Activated T-helper 17 cell treated with anti-CD3 and anti-CD28 coated beads, Interleukin-2, amount 50 U/mL, for 72 hours (primary cell): ENCODE data around the gene DIPK1B. TPM values are rescaled to one million over a fixed set of nuclear protein-coding genes. Genes with fewer than 3 reads are reported as not detected.
A peak's percentile ranks its signal among the peaks of the same experiment; 100 is the strongest.

Source experiments
- ATAC-seq: fragments of 150-1000 bp; cut with Tn5 transposase; replicated peaks from 2 replicates; pipeline ENCODE4 v1.10.0; 2021; ENCODE audit warnings: mild to moderate bottlenecking, moderate library complexity
- H3K27ac Mint-ChIP-seq: one replicate; pipeline ENCODE4 v1.8.0; 2022; ENCODE audit warnings: mixed read lengths
- H3K27me3 Mint-ChIP-seq: one replicate; pipeline ENCODE4 v1.8.0; 2022; ENCODE audit warnings: mixed read lengths
- H3K36me3 Mint-ChIP-seq: one replicate; pipeline ENCODE4 v1.8.0; 2022; ENCODE audit warnings: low read depth, mild to moderate bottlenecking, mixed read lengths
- H3K4me1 Mint-ChIP-seq: one replicate; pipeline ENCODE4 v1.8.0; 2022; ENCODE audit warnings: mixed read lengths
- H3K4me3 Mint-ChIP-seq: one replicate; pipeline ENCODE4 v1.8.0; 2022; ENCODE audit warnings: mild to moderate bottlenecking, mixed read lengths
- H3K9me3 Mint-ChIP-seq: one replicate; pipeline ENCODE4 v1.8.0; 2022; ENCODE audit warnings: mixed read lengths
- total RNA-seq, 2 donors: library from RNA; stranded (reverse); gene quantifications; one replicate each; pipeline ENCODE4 v1.2.3, GENCODE V29; 2022

Gene DIPK1B
- total RNA-seq, 2 donors from 2014 or later, result not detected

DNA sequence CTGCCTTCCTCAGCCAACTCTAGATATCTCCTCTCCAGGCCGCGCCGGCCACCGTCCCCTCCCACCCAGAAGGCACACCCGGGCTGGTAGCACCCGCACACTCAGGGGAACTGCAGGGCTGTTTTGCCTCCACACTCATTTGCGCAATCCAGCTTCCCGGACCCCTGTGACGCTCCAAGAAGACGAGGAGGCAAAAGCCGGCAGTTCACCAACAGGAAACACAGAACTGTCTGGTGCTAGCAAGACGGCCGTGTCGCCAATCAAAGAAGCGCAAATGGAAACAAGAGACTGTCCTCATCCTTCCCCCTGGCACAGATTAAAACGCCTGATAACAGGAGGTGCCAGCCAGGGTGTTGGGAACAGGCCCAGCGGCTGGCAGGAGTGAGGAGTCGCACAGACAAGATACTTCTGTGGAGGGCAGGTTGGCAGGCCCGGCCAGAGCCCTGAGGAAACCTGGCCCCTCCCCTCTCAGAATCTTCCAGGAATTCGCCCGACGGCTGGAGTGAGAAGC is 32.9 kb upstream of the DIPK1B start:
- no peak overlapping the region for H3K4me3 Mint-ChIP-seq
- no peaks in the 10 kb centered on the region for H3K4me1 Mint-ChIP-seq
- H3K9me3 Mint-ChIP-seq, result no peaks in the 10 kb centered on the region
- H3K27me3 Mint-ChIP-seq, result no peaks in the 10 kb centered on the region
- no peak overlapping the region for H3K27ac Mint-ChIP-seq
- ATAC-seq, result no peak
- H3K36me3 Mint-ChIP-seq, result no peaks in the 10 kb centered on the region

DNA sequence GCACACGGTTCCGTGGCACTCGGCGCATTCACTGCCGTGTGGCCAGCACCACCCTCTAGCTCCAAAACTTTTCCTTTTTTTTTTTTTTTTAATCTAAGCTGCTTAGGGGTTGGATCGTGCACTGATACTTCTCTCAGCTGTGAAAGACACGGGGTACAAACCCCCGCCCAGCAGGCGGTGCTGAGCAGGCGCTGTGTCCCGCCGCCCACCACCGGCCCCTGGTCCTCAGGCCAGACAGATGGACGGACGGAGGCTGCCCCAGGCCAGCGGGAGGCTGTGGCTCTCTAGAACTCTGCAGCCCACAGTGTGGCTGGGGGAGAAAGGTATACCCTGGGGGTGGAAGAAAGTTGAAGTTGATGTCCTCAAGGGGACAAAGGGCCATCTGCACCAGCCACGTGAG is 31.3 kb upstream of the DIPK1B start:
- no peak overlapping the region for H3K27ac Mint-ChIP-seq
- no peak for ATAC-seq
- no peaks in the 10 kb centered on the region for H3K27me3 Mint-ChIP-seq
- no peaks in the 10 kb centered on the region for H3K36me3 Mint-ChIP-seq
- no peaks in the 10 kb centered on the region for H3K9me3 Mint-ChIP-seq
- no peak overlapping the region for H3K4me3 Mint-ChIP-seq
- no peaks in the 10 kb centered on the region for H3K4me1 Mint-ChIP-seq

DNA sequence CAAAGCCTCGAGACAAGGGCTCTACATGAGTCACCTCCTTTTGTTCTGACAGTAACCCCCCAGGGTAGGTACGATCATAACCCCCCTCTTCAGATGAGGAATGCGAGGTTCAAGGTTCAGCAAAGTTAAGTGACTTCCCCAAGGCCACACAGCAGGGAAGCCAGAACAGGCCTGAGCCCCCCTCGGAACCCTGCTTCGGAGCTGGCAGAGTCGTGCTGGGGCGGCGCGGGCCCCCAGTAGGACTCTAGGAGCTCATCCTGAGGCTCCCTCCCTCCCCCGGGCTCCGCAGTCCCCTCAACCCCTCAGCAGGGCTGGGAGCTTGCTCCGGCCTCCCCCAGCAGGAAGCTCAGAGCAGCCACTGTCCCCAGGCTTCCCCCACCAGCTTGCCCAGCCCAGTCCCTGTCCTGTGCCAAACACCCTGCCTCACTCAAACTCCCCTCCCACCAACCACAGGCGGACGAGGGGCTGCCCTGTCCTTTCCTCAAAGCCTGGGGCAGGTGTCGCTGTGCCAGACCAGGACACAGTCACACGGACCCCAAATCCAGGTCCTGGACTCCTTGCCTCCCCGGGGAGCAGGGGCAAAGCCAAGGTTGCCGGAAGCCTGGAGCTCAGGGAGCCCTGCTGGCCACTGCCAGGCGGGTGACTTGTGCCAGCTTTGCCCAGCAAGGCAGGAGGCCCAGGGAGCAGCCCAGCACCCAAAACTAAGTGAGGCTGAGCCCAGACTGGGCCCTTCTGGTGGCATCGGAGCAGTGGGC is 30.2 kb upstream of the DIPK1B start:
- Mint-ChIP-seq H3K4me1 (no peaks in the 10 kb centered on the region), H3K36me3 (no peaks in the 10 kb centered on the region), H3K9me3 (no peaks in the 10 kb centered on the region), H3K27ac (no peak overlapping the region), H3K4me3 (no peak overlapping the region), H3K27me3 (no peaks in the 10 kb centered on the region)
- no peak for ATAC-seq

DNA sequence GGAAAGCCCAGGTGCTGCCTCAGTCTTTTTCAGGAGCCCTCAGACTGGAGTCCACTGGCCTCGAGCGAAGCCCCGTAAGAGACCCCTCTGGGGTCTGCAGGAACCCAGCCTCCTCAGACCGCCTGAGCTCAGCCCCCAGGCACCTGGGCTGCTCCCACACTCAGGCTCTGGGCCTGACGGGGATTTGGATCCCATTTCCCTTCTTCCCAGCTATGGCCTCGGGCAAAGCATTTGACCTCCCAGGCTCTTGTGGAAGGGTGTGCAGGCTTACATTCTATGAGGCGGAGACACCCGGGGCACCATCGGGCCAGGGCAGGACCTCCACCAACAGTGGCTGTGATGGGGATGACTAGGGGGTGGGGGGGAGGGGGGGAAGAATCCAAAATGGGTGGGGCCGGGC is 29.7 kb upstream of the DIPK1B start:
- Mint-ChIP-seq H3K27me3 (no peaks in the 10 kb centered on the region), H3K9me3 (no peaks in the 10 kb centered on the region), H3K36me3 (no peaks in the 10 kb centered on the region), H3K4me3 (no peak overlapping the region), H3K4me1 (no peaks in the 10 kb centered on the region), H3K27ac (no peak overlapping the region)
- no peak for ATAC-seq

DNA sequence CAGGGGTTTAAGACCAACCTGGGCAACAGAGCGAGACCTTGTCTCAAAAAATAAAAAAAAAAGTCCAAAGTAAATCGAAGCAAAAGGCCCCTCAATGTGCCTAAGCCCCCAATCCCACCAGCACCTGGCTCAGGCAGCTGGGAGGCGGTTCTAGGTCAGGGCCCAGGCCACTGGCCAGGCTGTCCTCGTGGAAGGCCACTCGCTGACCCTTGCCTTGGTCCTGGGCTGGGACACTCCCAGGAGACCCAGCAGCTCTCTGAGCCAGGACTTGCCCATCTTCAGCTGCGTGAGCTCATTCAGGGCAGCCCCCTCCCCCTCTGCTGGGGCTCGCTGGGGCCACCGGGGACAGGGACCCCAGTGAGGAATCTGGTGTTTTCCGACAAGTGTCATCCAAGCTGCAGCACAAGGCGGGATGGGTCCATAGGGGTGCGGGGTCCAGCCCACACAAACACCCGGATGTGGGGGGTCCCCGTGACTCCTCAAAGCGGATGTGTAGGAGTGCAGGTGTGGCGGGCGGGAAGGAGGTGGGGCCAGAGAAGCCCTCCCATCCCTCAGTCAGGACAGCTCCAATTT is 29.1 kb upstream of the DIPK1B start:
- H3K9me3 Mint-ChIP-seq, result no peaks in the 10 kb centered on the region
- H3K36me3 Mint-ChIP-seq, result no peaks in the 10 kb centered on the region
- ATAC-seq, result no peak
- H3K4me3 Mint-ChIP-seq, result no peak overlapping the region
- no peaks in the 10 kb centered on the region for H3K27me3 Mint-ChIP-seq
- H3K27ac Mint-ChIP-seq, result no peak overlapping the region
- no peaks in the 10 kb centered on the region for H3K4me1 Mint-ChIP-seq

DNA sequence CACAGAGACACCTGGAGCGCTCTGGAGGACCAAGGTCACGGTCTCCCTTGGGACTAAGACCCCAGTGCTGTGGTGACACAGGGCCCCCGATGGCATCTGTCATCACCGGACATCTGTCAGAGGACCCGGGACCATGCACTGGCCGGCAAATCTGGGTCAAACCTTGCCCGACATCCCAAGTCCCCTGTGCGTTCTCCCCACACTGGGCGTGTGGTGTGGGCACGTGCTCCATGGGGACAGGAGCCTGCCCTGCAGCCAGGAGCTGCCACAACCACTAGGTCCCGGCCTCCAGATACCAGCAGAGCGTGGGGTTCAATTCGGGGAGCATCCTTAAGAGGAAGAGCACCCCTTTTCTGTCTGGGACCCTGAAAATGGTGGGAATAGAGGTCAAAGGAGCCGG is 28.6 kb upstream of the DIPK1B start:
- no peaks in the 10 kb centered on the region for H3K9me3 Mint-ChIP-seq
- H3K36me3 Mint-ChIP-seq, result no peaks in the 10 kb centered on the region
- no peak overlapping the region for H3K4me3 Mint-ChIP-seq
- ATAC-seq, result no peak
- no peaks in the 10 kb centered on the region for H3K4me1 Mint-ChIP-seq
- no peaks in the 10 kb centered on the region for H3K27me3 Mint-ChIP-seq
- no peak overlapping the region for H3K27ac Mint-ChIP-seq

DNA sequence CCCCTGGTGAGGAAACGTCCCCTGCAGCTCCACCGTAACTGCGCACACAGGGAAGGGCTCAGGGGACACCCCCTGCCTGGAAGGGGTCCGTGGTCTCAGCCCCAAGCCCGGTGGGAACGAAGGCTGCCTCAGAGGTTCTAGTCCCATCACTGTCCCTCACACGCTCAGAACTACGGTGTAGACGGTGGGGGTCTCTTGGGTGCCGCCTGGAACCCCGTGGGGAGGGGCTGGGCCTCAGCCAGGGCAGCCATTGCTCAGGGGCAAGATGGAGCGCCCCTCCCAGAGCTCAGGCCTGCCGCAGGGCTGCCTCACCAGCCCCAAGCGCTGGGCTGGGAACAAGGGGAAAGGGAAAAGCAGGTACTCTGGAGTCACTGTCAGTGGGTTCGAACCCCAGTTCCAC is 28.0 kb upstream of the DIPK1B start:
- Mint-ChIP-seq H3K27ac (no peak overlapping the region), H3K27me3 (no peaks in the 10 kb centered on the region), H3K4me1 (no peaks in the 10 kb centered on the region), H3K9me3 (no peaks in the 10 kb centered on the region), H3K4me3 (no peak overlapping the region), H3K36me3 (no peaks in the 10 kb centered on the region)
- no peak for ATAC-seq

DNA sequence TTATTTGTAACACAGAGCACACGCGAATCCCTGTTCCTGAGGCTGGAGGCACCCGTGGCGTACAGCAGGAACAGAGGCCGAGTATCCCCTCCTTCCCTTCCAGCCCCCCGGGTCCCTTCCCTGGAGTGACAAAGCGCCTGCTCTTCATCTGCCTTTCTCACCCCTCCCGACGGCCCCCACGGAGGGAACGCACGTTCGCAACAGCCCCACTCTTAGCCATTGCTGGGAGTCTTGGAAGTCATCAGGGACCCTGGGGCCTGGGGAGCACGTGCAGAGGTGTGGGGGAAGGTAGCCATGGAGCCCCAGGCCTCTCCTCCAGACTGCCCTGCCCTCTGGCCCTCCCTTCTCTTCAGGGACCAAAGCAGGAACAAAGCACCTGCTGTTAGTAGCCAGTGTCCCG is 27.6 kb upstream of the DIPK1B start:
- H3K27me3 Mint-ChIP-seq, result no peaks in the 10 kb centered on the region
- H3K4me1 Mint-ChIP-seq, result no peaks in the 10 kb centered on the region
- ATAC-seq, result no peak
- no peaks in the 10 kb centered on the region for H3K36me3 Mint-ChIP-seq
- H3K4me3 Mint-ChIP-seq, result no peak overlapping the region
- H3K9me3 Mint-ChIP-seq, result no peaks in the 10 kb centered on the region
- no peak overlapping the region for H3K27ac Mint-ChIP-seq

DNA sequence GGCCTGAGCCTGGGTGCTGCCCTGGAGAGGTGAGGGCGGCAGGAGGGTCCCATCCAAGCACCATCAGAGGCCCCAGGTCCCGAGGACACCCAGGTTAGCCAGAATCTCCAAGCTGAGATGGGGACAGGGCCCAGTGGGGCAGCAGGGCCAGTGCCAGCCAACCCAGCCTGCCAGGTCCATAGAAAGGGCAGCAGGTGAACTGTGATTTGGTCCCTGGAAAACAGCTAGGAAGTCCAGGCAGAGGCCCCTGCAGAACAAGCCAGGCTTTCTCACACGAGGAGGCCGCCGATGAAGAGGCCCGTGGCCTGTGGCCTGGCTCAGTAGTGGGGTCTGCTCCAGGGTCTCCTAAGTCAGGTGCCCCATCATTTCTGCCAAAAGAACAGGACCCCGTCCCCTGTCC is 27.2 kb upstream of the DIPK1B start:
- Mint-ChIP-seq H3K36me3 (no peaks in the 10 kb centered on the region), H3K27me3 (no peaks in the 10 kb centered on the region), H3K9me3 (no peaks in the 10 kb centered on the region), H3K4me3 (no peak overlapping the region), H3K27ac (no peak overlapping the region), H3K4me1 (no peaks in the 10 kb centered on the region)
- no peak for ATAC-seq

DNA sequence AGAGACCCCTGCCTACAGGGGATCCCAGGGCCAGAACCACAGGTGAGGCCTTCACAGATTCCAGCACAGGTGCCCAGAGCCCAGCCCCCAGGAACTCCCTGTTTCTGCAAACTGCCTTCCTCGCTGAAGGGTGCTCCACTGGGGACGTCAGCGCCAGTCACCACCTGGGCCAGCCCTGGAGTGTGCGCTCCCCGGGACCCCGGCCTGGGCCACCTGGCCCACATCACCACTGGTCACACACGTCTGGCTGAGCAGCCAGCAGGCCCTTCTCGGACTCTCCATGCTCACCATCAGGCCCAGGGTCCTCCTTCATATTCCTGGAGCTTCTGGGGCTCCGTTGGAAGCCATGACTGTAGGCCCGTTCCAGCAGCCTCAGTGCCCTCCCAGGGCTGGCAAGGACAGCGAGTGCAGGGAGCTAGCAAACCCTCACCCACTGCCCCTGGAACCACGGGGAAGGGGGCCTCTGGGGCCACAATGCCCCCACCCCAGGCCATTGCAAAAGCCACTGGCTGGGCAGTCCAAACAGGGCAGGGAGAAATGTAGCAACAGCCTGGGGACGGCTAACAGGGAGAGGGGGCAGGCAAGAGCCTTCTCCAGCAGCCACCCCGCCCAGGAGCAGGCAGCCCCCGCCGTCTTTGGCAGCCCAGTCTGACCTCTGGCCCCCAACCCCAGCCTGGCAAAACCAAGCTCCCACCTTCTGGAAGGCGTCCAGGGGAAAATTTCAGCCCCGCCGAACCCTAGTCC is 26.4 kb upstream of the DIPK1B start:
- Mint-ChIP-seq H3K4me3 (peak overlapping the region; percentile 66), H3K27ac (no peak overlapping the region), H3K4me1 (no peaks in the 10 kb centered on the region), H3K27me3 (no peaks in the 10 kb centered on the region), H3K36me3 (no peaks in the 10 kb centered on the region), H3K9me3 (no peaks in the 10 kb centered on the region)
- ATAC-seq, result no peak

DNA sequence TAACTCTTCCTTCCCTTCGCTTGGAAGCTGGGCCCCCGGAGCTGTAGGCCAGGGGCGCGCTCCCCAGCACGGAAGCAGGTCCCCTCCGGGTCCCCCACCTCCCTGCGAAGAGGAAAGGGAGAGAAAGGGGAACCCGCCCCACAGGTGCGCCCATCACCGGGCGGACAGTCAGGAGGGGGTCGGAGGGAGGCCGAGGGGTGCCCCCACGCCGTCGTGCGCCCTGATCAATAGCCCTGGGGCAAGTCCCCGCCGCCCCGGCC is 25.9 kb upstream of the DIPK1B start:
- Mint-ChIP-seq H3K36me3 (no peaks in the 10 kb centered on the region), H3K27ac (no peak overlapping the region), H3K4me3 (peak overlapping the region; percentile 66), H3K9me3 (no peaks in the 10 kb centered on the region), H3K27me3 (no peaks in the 10 kb centered on the region), H3K4me1 (no peaks in the 10 kb centered on the region)
- ATAC-seq, result no peak

DNA sequence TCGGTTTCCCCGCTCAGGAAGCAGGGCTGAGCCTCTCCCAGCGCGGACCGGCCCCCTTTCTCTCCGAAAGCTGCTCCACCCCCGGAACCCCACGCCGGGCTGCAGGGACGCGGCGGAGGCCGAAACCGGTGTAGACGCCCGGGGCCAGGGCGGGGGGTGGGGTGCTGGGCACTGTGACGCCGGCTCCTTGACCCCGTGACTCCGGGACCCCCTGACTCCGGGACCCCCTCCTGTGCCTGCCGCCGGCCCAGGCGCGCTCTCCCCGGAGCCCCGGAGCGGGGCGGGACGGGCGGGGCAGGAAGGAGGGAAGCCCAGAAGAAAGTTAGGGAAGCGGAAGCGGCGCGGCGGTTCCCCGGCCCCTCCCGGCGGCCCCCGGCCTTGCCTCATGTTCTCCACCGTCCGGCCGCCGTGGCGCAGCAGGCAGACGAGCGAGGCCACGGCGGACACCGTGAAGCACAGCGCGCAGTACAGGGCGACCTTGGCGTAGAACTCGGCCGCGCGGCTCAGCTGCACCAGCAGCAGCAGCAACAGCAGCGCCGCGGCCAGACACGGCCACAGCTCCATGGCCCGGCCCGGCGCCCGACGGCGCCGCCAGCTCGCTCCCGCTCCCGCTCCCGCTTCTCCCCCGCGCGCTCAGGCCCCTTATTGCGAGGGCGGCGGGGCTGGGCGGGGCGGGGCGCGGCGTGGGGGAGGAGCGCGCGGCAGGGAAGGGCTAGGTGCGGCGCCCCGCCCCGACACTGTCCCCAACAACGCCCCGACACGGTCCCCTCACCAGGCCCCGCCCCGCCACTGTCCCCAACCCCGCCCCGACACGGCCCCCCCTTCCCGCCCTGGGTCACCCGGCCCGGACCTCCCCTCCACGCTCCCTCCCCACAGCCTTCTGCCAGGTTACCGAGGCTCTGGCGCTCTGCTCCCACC is 25.3 kb upstream of the DIPK1B start, which contains the start of gene AGPAT2:
Gene AGPAT2, minus strand, starts transcription at position 664 of the 918 bp plus-strand sequence. Its CDS starts 100 bp downstream, at position 564.
- Mint-ChIP-seq H3K27me3 (no peaks in the 10 kb centered on the region), H3K9me3 (no peaks in the 10 kb centered on the region), H3K4me3 (peak within 1 kb of the TSS; percentile 66), H3K4me1 (no peaks in the 10 kb centered on the region), H3K36me3 (no peaks in the 10 kb centered on the region), H3K27ac (no peak within 1 kb of the TSS)
- peak; percentile 93 for ATAC-seq

DNA sequence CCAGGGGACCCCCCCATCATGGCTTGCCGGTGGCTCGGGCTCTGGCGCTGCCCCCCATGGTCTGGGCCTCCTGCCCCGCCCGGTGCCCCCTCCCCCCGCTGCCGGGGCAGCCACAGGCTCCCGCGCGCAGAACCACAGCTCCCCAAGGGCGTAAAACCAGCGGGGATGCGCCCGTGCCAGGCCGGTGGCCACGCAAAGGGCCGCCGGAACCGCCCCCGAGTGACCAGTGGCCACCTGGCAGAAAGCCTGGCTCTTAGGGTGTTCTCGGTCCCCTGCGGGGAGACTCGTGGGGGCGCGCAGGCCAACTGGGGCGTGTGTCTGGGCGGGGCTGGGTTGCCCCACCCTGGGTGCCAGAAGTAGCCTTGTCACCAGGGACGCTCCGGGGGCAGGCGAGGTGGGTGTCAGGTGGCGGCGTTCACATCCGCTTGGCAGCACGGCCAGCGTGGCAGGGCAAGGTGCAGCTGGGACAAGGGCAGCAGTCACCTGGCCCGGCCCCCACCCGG is 24.6 kb upstream of the DIPK1B start:
- H3K27ac Mint-ChIP-seq, result no peak overlapping the region
- H3K36me3 Mint-ChIP-seq, result no peaks in the 10 kb centered on the region
- H3K4me1 Mint-ChIP-seq, result no peaks in the 10 kb centered on the region
- H3K9me3 Mint-ChIP-seq, result no peaks in the 10 kb centered on the region
- peak overlapping the region; percentile 10 for H3K4me3 Mint-ChIP-seq
- no peaks in the 10 kb centered on the region for H3K27me3 Mint-ChIP-seq
- no peak for ATAC-seq
